ENCODE results near the gene CFAP97D2.

- TF ChIP-seq CTCF (IDR thresholded peaks at IDR 0.05) (no peak), ZFX (IDR thresholded peaks at IDR 0.05; ENCODE audit: borderline replicate concordance) (no peak)
Observed at GRCh38 chr13:114136576-114136975, 42.5 kb upstream of the CFAP97D2 start.

Data from 22Rv1 (cell line).